ENCODE data around the gene TMPRSS9. TPM values are rescaled to one million over a fixed set of nuclear protein-coding genes. Genes with fewer than 3 reads are reported as not detected.

TMPRSS9 gene
- total RNA-seq, 1 experiment from 2014 or later: not detected

- Histone ChIP-seq H3K9me3 (ENCODE audit: low read length) (no peaks in the 10 kb centered on the region), H3K4me3 (ENCODE audit: low read length) (no peak overlapping the region), H3K9ac (ENCODE audit: low read length) (no peak overlapping the region), H4K20me1 (ENCODE audit: insufficient read depth, low read depth, low read length) (no peaks in the 10 kb centered on the region), H2AFZ (ENCODE audit: low read length) (no peak overlapping the region), H3K27me3 (ENCODE audit: low read length) (peaks cover 3% of the 10 kb centered on the region; the same call in 1 of the 2 replicates), H3K36me3 (ENCODE audit: insufficient read depth, low read length) (no peaks in the 10 kb centered on the region), H3K27ac (ENCODE audit: low read length) (no peak overlapping the region), H3K9me2 (replicated peaks; ENCODE audit: insufficient read depth, low read length) (no peaks in the 10 kb centered on the region), H3K4me2 (ENCODE audit: low read depth, low read length, poor library complexity, severe bottlenecking) (no peak overlapping the region), H3K4me1 (ENCODE audit: low read length) (no peaks in the 10 kb centered on the region), H3K79me2 (ENCODE audit: low read length) (no peaks in the 10 kb centered on the region)
- DNase-seq: no peak
Observed at GRCh38 chr19:2357279-2358206, 2.5 kb upstream of the TMPRSS9 start.

GRCh38 chr19:2358548-2359173 is 1.4 kb upstream of the TMPRSS9 start:
- Histone ChIP-seq H3K4me3 (ENCODE audit: low read length) (no peak overlapping the region), H4K20me1 (ENCODE audit: insufficient read depth, low read depth, low read length) (no peaks in the 10 kb centered on the region), H3K27ac (ENCODE audit: low read length) (no peak overlapping the region), H3K9me2 (replicated peaks; ENCODE audit: insufficient read depth, low read length) (no peaks in the 10 kb centered on the region), H3K27me3 (ENCODE audit: low read length) (peaks cover 3% of the 10 kb centered on the region; the same call in 1 of the 2 replicates), H3K4me2 (ENCODE audit: low read depth, low read length, poor library complexity, severe bottlenecking) (no peak overlapping the region), H3K79me2 (ENCODE audit: low read length) (no peaks in the 10 kb centered on the region), H3K4me1 (ENCODE audit: low read length) (no peaks in the 10 kb centered on the region), H3K9me3 (ENCODE audit: low read length) (no peaks in the 10 kb centered on the region), H3K9ac (ENCODE audit: low read length) (no peak overlapping the region), H3K36me3 (ENCODE audit: insufficient read depth, low read length) (no peaks in the 10 kb centered on the region), H2AFZ (ENCODE audit: low read length) (no peak overlapping the region)
- no peak for DNase-seq

- no peak overlapping the region for H2AFZ ChIP-seq (ENCODE audit: low read length)
- no peak overlapping the region for H3K4me3 ChIP-seq (ENCODE audit: low read length)
- no peaks in the 10 kb centered on the region for H3K9me3 ChIP-seq (ENCODE audit: low read length)
- H3K27me3 ChIP-seq (ENCODE audit: low read length): peaks cover 3% of the 10 kb centered on the region; the same call in 1 of the 2 replicates
- no peaks in the 10 kb centered on the region for H3K36me3 ChIP-seq (ENCODE audit: insufficient read depth, low read length)
- H3K4me1 ChIP-seq (ENCODE audit: low read length): no peaks in the 10 kb centered on the region
- H4K20me1 ChIP-seq (ENCODE audit: insufficient read depth, low read depth, low read length): no peaks in the 10 kb centered on the region
- no peak overlapping the region for H3K27ac ChIP-seq (ENCODE audit: low read length)
- no peak overlapping the region for H3K4me2 ChIP-seq (ENCODE audit: low read depth, low read length, poor library complexity, severe bottlenecking)
- no peak for DNase-seq
- no peak overlapping the region for H3K9ac ChIP-seq (ENCODE audit: low read length)
- H3K79me2 ChIP-seq (ENCODE audit: low read length): no peaks in the 10 kb centered on the region
- H3K9me2 ChIP-seq (replicated peaks; ENCODE audit: insufficient read depth, low read length): no peaks in the 10 kb centered on the region
Observed at GRCh38 chr19:2360833-2361232, 768 bp downstream of the TMPRSS9 start.

- Histone ChIP-seq H3K9ac (ENCODE audit: low read length) (no peak overlapping the region), H3K27me3 (ENCODE audit: low read length) (peaks cover 3% of the 10 kb centered on the region; the same call in 1 of the 2 replicates)
Observed at GRCh38 chr19:2361246-2362045, 1.4 kb downstream of the TMPRSS9 start.

GRCh38 chr19:2362046-2362969 is 2.2 kb downstream of the TMPRSS9 start:
- no peaks in the 10 kb centered on the region for H4K20me1 ChIP-seq (ENCODE audit: insufficient read depth, low read depth, low read length)
- H3K9me2 ChIP-seq (replicated peaks; ENCODE audit: insufficient read depth, low read length): no peaks in the 10 kb centered on the region
- peaks cover 3% of the 10 kb centered on the region; the same call in 1 of the 2 replicates for H3K27me3 ChIP-seq (ENCODE audit: low read length)
- H3K9me3 ChIP-seq (ENCODE audit: low read length): no peaks in the 10 kb centered on the region
- no peak overlapping the region for H3K27ac ChIP-seq (ENCODE audit: low read length)
- no peaks in the 10 kb centered on the region for H3K4me1 ChIP-seq (ENCODE audit: low read length)
- no peak for DNase-seq
- no peak overlapping the region for H2AFZ ChIP-seq (ENCODE audit: low read length)
- H3K79me2 ChIP-seq (ENCODE audit: low read length): no peaks in the 10 kb centered on the region
- no peaks in the 10 kb centered on the region for H3K36me3 ChIP-seq (ENCODE audit: insufficient read depth, low read length)
- no peak overlapping the region for H3K9ac ChIP-seq (ENCODE audit: low read length)
- no peak overlapping the region for H3K4me2 ChIP-seq (ENCODE audit: low read depth, low read length, poor library complexity, severe bottlenecking)
- H3K4me3 ChIP-seq (ENCODE audit: low read length): no peak overlapping the region

More at GRCh38 chr19:2361246-2362045, 1.4 kb downstream of the TMPRSS9 start:
- H3K4me2 ChIP-seq (ENCODE audit: low read depth, low read length, poor library complexity, severe bottlenecking): no peak overlapping the region
- no peak overlapping the region for H2AFZ ChIP-seq (ENCODE audit: low read length)
- no peaks in the 10 kb centered on the region for H3K9me2 ChIP-seq (replicated peaks; ENCODE audit: insufficient read depth, low read length)
- H3K27ac ChIP-seq (ENCODE audit: low read length): no peak overlapping the region
- H4K20me1 ChIP-seq (ENCODE audit: insufficient read depth, low read depth, low read length): no peaks in the 10 kb centered on the region
- no peak overlapping the region for H3K4me3 ChIP-seq (ENCODE audit: low read length)
- no peaks in the 10 kb centered on the region for H3K9me3 ChIP-seq (ENCODE audit: low read length)
- H3K4me1 ChIP-seq (ENCODE audit: low read length): no peaks in the 10 kb centered on the region
- no peak for DNase-seq
- no peaks in the 10 kb centered on the region for H3K36me3 ChIP-seq (ENCODE audit: insufficient read depth, low read length)
- H3K79me2 ChIP-seq (ENCODE audit: low read length): no peaks in the 10 kb centered on the region

GRCh38 chr19:2362970-2363300 is 2.9 kb downstream of the TMPRSS9 start:
- no peaks in the 10 kb centered on the region for H3K9me3 ChIP-seq (ENCODE audit: low read length)
- H4K20me1 ChIP-seq (ENCODE audit: insufficient read depth, low read depth, low read length): no peaks in the 10 kb centered on the region
- H2AFZ ChIP-seq (ENCODE audit: low read length): no peak overlapping the region
- no peaks in the 10 kb centered on the region for H3K79me2 ChIP-seq (ENCODE audit: low read length)
- H3K9ac ChIP-seq (ENCODE audit: low read length): no peak overlapping the region
- H3K27ac ChIP-seq (ENCODE audit: low read length): no peak overlapping the region
- no peaks in the 10 kb centered on the region for H3K9me2 ChIP-seq (replicated peaks; ENCODE audit: insufficient read depth, low read length)
- H3K27me3 ChIP-seq (ENCODE audit: low read length): peaks cover 3% of the 10 kb centered on the region; the same call in 1 of the 2 replicates
- H3K4me1 ChIP-seq (ENCODE audit: low read length): no peaks in the 10 kb centered on the region
- no peaks in the 10 kb centered on the region for H3K36me3 ChIP-seq (ENCODE audit: insufficient read depth, low read length)
- no peak overlapping the region for H3K4me3 ChIP-seq (ENCODE audit: low read length)
- no peak overlapping the region for H3K4me2 ChIP-seq (ENCODE audit: low read depth, low read length, poor library complexity, severe bottlenecking)
- no peak for DNase-seq

GRCh38 chr19:2363419-2363818 is 3.4 kb downstream of the TMPRSS9 start:
- no peak overlapping the region for H3K4me3 ChIP-seq (ENCODE audit: low read length)
- no peaks in the 10 kb centered on the region for H3K9me2 ChIP-seq (replicated peaks; ENCODE audit: insufficient read depth, low read length)
- peaks cover 3% of the 10 kb centered on the region; the same call in 1 of the 2 replicates for H3K27me3 ChIP-seq (ENCODE audit: low read length)
- H3K36me3 ChIP-seq (ENCODE audit: insufficient read depth, low read length): no peaks in the 10 kb centered on the region
- no peaks in the 10 kb centered on the region; the same call in 1 of the 2 replicates for H3K4me1 ChIP-seq (ENCODE audit: low read length)
- H4K20me1 ChIP-seq (ENCODE audit: insufficient read depth, low read depth, low read length): no peaks in the 10 kb centered on the region
- H2AFZ ChIP-seq (ENCODE audit: low read length): no peak overlapping the region
- no peak for DNase-seq
- H3K4me2 ChIP-seq (ENCODE audit: low read depth, low read length, poor library complexity, severe bottlenecking): no peak overlapping the region
- H3K27ac ChIP-seq (ENCODE audit: low read length): no peak overlapping the region
- no peak overlapping the region for H3K9ac ChIP-seq (ENCODE audit: low read length)
- H3K9me3 ChIP-seq (ENCODE audit: low read length): no peaks in the 10 kb centered on the region
- H3K79me2 ChIP-seq (ENCODE audit: low read length): no peaks in the 10 kb centered on the region

Measured in Karpas-422 (cell line).